GM12878 (cell line): ENCODE results near the gene SUPT6H. TPM values are rescaled to one million over a fixed set of nuclear protein-coding genes. Genes with fewer than 3 reads are reported as not detected.

Source experiments
- ATAC-seq: fragments of 200-7000 bp; cut with Tn5 transposase; 3 replicates; pipeline ENCODE4 v1.9.1; 2020; ENCODE audit warnings: mild to moderate bottlenecking, moderate library complexity
- BruUV-seq: library from RNA; stranded (reverse); fragments of 400-500 nt; replicated peaks from 2 replicates; lab custom pipeline; 2021; lab: Mats Ljungman, UMichigan
- CTCF ChIA-PET: fragments of 300-600 bp; sonication (Branson Sonifier 250); formaldehyde crosslinking; extraction: SDS; loops from one replicate; lab custom pipeline; 2021; ENCODE audit warnings: inconsistent platforms; lab: Yijun Ruan, JAX
- POLR2A ChIA-PET: fragments of 350-600 bp; formaldehyde crosslinking; extraction: SDS; loops from one replicate; lab custom pipeline; 2021; ENCODE audit warnings: inconsistent platforms; lab: Charles Lee
- RAD21 ChIA-PET: fragments of 300-600 bp; sonication (Branson Sonifier 250); formaldehyde crosslinking; loops from one replicate; lab custom pipeline; 2023; ENCODE audit warnings: antibody characterized with exemption; ENCODE audit not compliant: unreplicated experiment; lab: Charles Lee
- SMC1A ChIA-PET: fragments of 300-600 bp; sonication (Branson Sonifier 250); formaldehyde crosslinking; loops from one replicate; lab custom pipeline; 2023; ENCODE audit not compliant: unreplicated experiment, uncharacterized antibody; lab: Charles Lee
- DNase-seq: peaks from one replicate; pipeline ENCODE4 v3.0.0-alpha.2; 2011; ENCODE audit warnings: low read depth, low spot score
- FAIRE-seq: peaks from 3 replicates; lab custom pipeline; 2011; peaks lifted over from hg19 to GRCh38; lab: Jason Lieb, UNC
- H2AFZ ChIP-seq: 2 replicates; pipeline ENCODE4 v1.6.0; 2011; ENCODE audit warnings: low read depth, low read length, control low read depth; ENCODE audit not compliant: control insufficient read depth
- H3K27ac ChIP-seq: 2 replicates; pipeline ENCODE4 v1.5.1; 2011; ENCODE audit warnings: control low read depth; ENCODE audit not compliant: control insufficient read depth, insufficient read depth
- H3K27me3 ChIP-seq, 2 experiments: replicated peaks in 1 of 2; 2 replicates each; pipeline versions ENCODE4 v1.6.0 to v1.6.1; 2011; ENCODE audit warnings: low read length in 1 of 2; ENCODE audit not compliant: control insufficient read depth in 2 of 2, insufficient read depth in 2 of 2
- H3K36me3 ChIP-seq, 2 experiments: 2 replicates each; pipeline ENCODE4 v1.5.1; 2011; ENCODE audit warnings: low read length in 1 of 2; ENCODE audit not compliant: control insufficient read depth in 2 of 2, insufficient read depth in 2 of 2
- H3K4me1 ChIP-seq: 2 replicates; pipeline ENCODE4 v1.6.1; 2011; ENCODE audit warnings: mild to moderate bottlenecking, low read length, moderate library complexity, mixed read lengths; ENCODE audit not compliant: control insufficient read depth, insufficient read depth
- H3K4me2 ChIP-seq: 2 replicates; pipeline ENCODE4 v1.6.0; 2011; ENCODE audit warnings: control low read depth; ENCODE audit not compliant: control insufficient read depth, insufficient read depth
- H3K4me3 ChIP-seq: fragments of 200-600 bp; sonication (generic); 2 replicates; pipeline ENCODE4 v1.5.1; 2016
- H3K79me2 ChIP-seq: 2 replicates; pipeline ENCODE4 v1.6.0; 2011; ENCODE audit warnings: low read length; ENCODE audit not compliant: control insufficient read depth, insufficient read depth
- H3K9ac ChIP-seq: 2 replicates; pipeline ENCODE4 v1.8.0; 2011; ENCODE audit warnings: low read length, control low read depth, mixed read lengths; ENCODE audit not compliant: control insufficient read depth, insufficient read depth
- H3K9me3 ChIP-seq: replicated peaks from 3 replicates; pipeline ENCODE4 v1.5.1; 2011; ENCODE audit warnings: mild to moderate bottlenecking, low read length; ENCODE audit not compliant: control insufficient read depth, insufficient read depth
- H4K20me1 ChIP-seq: 2 replicates; pipeline ENCODE4 v1.6.0; 2011; ENCODE audit not compliant: control insufficient read depth, insufficient read depth
- ASH2L ChIP-seq: fragments of 300-600, 200-600 bp; sonication (generic); IDR thresholded peaks from 2 replicates; pipeline ENCODE4 v1.6.1; 2017; ENCODE audit warnings: low read depth, mild to moderate bottlenecking, borderline replicate concordance
- BCLAF1 ChIP-seq: fragments of 450-650 bp; IDR thresholded peaks from 2 replicates; pipeline ENCODE4 v1.6.1; 2017; ENCODE audit warnings: antibody characterized with exemption, mild to moderate bottlenecking, moderate library complexity
- CBX3 ChIP-seq: fragments of 200-600 bp; sonication (generic); IDR thresholded peaks from 2 replicates; pipeline ENCODE4 v1.6.1; 2016; ENCODE audit warnings: low read depth, borderline replicate concordance
- CHD1 ChIP-seq: IDR thresholded peaks from 2 replicates; pipeline ENCODE4 v1.6.1; 2012; ENCODE audit warnings: low read depth, low read length, improper control_type of control experiment
- ESRRA ChIP-seq: IDR thresholded peaks from 2 replicates; pipeline ENCODE4 v1.6.1; 2012; ENCODE audit warnings: mild to moderate bottlenecking, low read length, improper control_type of control experiment
- GABPA ChIP-seq: IDR thresholded peaks from 2 replicates; pipeline ENCODE4 v1.6.1; 2014; ENCODE audit warnings: antibody characterized with exemption, low read depth, mild to moderate bottlenecking, inconsistent platforms
- HDGF ChIP-seq: fragments of 450-650 bp; IDR thresholded peaks from 2 replicates; pipeline ENCODE4 v1.6.1; 2016; ENCODE audit warnings: antibody characterized with exemption
- HSF1 ChIP-seq: fragments of 150-350 bp; IDR thresholded peaks from 2 replicates; pipeline ENCODE4 v1.6.1; 2014; ENCODE audit warnings: mild to moderate bottlenecking, low read depth, low read length
- NFIC ChIP-seq: IDR thresholded peaks from 2 replicates; pipeline ENCODE4 v1.6.1; 2012; ENCODE audit warnings: low read depth, mild to moderate bottlenecking, inconsistent platforms, low read length, moderate library complexity
- NFYA ChIP-seq: IDR thresholded peaks from 2 replicates; pipeline ENCODE4 v1.6.1; 2011; ENCODE audit warnings: low read depth, mild to moderate bottlenecking, low read length, improper control_type of control experiment, borderline replicate concordance
- POU2F2 ChIP-seq: IDR thresholded peaks from 3 replicates; pipeline ENCODE4 v1.6.1; 2011; ENCODE audit warnings: low read depth, mild to moderate bottlenecking, low read length, borderline replicate concordance
- SMAD5 ChIP-seq: IDR thresholded peaks from 2 replicates; pipeline ENCODE4 v1.6.1; 2016; ENCODE audit warnings: antibody characterized with exemption, low read depth
- ZNF24 ChIP-seq: fragments of 450-650 bp; IDR thresholded peaks from 2 replicates; pipeline ENCODE4 v1.6.1; 2017; ENCODE audit warnings: antibody characterized with exemption, mild to moderate bottlenecking
- ZNF274 ChIP-seq: IDR thresholded peaks from one replicate; pipeline ENCODE4 v1.8.0; 2011; ENCODE audit not compliant: insufficient read length, insufficient read depth
- ZSCAN29 ChIP-seq: fragments of 450-650 bp; IDR thresholded peaks from 2 replicates; pipeline ENCODE4 v1.6.1; 2017; ENCODE audit warnings: mild to moderate bottlenecking, moderate library complexity
- WGBS: methylation state at CpG from one replicate; pipeline ENCODE4 v1.1.6; 2016; ENCODE audit warnings: low lambda C conversion rate; ENCODE audit not compliant: insufficient replicate concordance, insufficient coverage; ENCODE audit errors: missing lambda C conversion rate; 5-methylcytosine and 5-hydroxymethylcytosine counted together
- in situ Hi-C: fragments of 300-500 bp; cut with MboI; formaldehyde crosslinking; loops from 9 replicates; pipeline ENCODE4 v1.14.3; 2018; ENCODE audit warnings: mixed read lengths
- intact Hi-C: fragments of 100-400 bp; cut with micrococcal nuclease; formaldehyde crosslinking; loops from one replicate; pipeline ENCODE4 v1.14.2; 2022; ENCODE audit not compliant: unreplicated experiment
- polyA plus RNA-seq, 11 experiments: library from polyadenylated mRNA; depleted of rRNA in 4 of 11; unstranded in 6 of 11; stranded (reverse) in 5 of 11; fragments of >200 nt; fragmentation: Nextera tagmentation in 4 of 11; fragmentation: Illumina TruSeq in 1 of 11; extraction: Ambion mirVana in 4 of 11; extraction: Trizol in 1 of 11; gene quantifications; 1 replicate in 1 of 11; 2 replicates in 10 of 11; pipeline versions ENCODE4 v1.2.1 to v1.2.3, GENCODE V29; 2011 to 2016; ENCODE audit warnings: inconsistent platforms in 2 of 11, missing spikeins in 2 of 11, low read depth in 1 of 11
- total RNA-seq, 4 experiments: library from RNA; depleted of rRNA in 3 of 4; stranded (reverse); fragments of >200 nt in 3 of 4; fragmentation: Illumina TruSeq in 1 of 4; extraction: Trizol in 1 of 4; gene quantifications; 2 replicates each; pipeline versions ENCODE4 v1.2.1 to v1.2.3, GENCODE V29; 2013 to 2021
- TF ChIP-seq, protein P1 (sequence below): fragments of 450-650 bp; IDR thresholded peaks from 2 replicates; pipeline ENCODE4 v1.6.1; 2017; ENCODE audit warnings: mild to moderate bottlenecking, moderate library complexity
- TF ChIP-seq, protein P2 (sequence below): IDR thresholded peaks from 2 replicates; pipeline ENCODE4 v1.6.1; 2012; ENCODE audit warnings: low read depth, low read length, improper control_type of control experiment

SUPT6H gene
- total and polyA plus RNA-seq, 10 of the 15 experiments (the other 5 are each of a cell fraction or from before 2014, with no cell fraction given) = 1.7 to 58.8 (median 37.7) TPM

DNA sequence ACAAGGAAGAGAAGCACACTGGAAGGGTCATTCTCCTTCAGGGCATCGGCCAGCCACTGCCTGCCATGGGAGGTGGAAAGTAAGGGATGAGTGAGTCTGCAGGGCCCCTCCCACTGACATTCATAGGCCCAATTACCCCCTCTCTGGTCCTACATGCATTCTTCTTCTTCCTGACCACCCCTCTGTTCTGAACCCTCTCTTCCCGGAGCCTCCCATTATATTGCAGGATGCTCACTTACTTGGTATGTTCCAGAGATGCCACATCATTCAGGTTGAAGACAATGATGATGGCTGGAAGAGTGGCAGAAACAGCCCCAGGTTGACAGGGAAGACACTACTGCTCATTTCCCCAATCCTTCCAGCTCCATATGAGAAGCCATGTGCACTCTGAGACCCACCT is 53.2 kb downstream of the SUPT6H start:
- SMC1A ChIA-PET = interaction anchor here (0.6 kb wide), 1 partner anchor 10 kb away, joined by 3 read pairs; no protein-coding TSS in a partner anchor
- no peaks in the 10 kb centered on the region; a peak in 1 of 4 replicates for H3K36me3 ChIP-seq
- POLR2A ChIA-PET = no interaction called here
- FAIRE-seq (no peak), ATAC-seq (no peak), DNase-seq (no peak)
- H3K9me3 ChIP-seq = no peaks in the 10 kb centered on the region
- H3K4me3 ChIP-seq = no peak overlapping the region
- no peak overlapping the region for H3K9ac ChIP-seq
- TF ChIP-seq SMAD5 = no peak
- TF ChIP-seq, protein P1, sequence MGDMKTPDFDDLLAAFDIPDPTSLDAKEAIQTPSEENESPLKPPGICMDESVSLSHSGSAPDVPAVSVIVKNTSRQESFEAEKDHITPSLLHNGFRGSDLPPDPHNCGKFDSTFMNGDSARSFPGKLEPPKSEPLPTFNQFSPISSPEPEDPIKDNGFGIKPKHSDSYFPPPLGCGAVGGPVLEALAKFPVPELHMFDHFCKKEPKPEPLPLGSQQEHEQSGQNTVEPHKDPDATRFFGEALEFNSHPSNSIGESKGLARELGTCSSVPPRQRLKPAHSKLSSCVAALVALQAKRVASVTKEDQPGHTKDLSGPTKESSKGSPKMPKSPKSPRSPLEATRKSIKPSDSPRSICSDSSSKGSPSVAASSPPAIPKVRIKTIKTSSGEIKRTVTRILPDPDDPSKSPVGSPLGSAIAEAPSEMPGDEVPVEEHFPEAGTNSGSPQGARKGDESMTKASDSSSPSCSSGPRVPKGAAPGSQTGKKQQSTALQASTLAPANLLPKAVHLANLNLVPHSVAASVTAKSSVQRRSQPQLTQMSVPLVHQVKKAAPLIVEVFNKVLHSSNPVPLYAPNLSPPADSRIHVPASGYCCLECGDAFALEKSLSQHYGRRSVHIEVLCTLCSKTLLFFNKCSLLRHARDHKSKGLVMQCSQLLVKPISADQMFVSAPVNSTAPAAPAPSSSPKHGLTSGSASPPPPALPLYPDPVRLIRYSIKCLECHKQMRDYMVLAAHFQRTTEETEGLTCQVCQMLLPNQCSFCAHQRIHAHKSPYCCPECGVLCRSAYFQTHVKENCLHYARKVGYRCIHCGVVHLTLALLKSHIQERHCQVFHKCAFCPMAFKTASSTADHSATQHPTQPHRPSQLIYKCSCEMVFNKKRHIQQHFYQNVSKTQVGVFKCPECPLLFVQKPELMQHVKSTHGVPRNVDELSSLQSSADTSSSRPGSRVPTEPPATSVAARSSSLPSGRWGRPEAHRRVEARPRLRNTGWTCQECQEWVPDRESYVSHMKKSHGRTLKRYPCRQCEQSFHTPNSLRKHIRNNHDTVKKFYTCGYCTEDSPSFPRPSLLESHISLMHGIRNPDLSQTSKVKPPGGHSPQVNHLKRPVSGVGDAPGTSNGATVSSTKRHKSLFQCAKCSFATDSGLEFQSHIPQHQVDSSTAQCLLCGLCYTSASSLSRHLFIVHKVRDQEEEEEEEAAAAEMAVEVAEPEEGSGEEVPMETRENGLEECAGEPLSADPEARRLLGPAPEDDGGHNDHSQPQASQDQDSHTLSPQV = no peak
- TF ChIP-seq POU2F2 = no peak
- TF ChIP-seq GABPA = no peak
- no peak for TF ChIP-seq CHD1
- TF ChIP-seq CBX3 = no peak
- no peak for TF ChIP-seq NFIC
- no peak for TF ChIP-seq BCLAF1
- no peak for TF ChIP-seq ASH2L
- no peak for TF ChIP-seq ZSCAN29
- TF ChIP-seq HDGF = no peak
- no peak for TF ChIP-seq ZNF274
- TF ChIP-seq, protein P2, sequence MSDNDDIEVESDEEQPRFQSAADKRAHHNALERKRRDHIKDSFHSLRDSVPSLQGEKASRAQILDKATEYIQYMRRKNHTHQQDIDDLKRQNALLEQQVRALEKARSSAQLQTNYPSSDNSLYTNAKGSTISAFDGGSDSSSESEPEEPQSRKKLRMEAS = no peak
- no peak for TF ChIP-seq HSF1
- no peak for TF ChIP-seq NFYA
- TF ChIP-seq ESRRA = no peak
- no peak for TF ChIP-seq ZNF24
- in situ Hi-C loops = no loop called here
- intact Hi-C loops = loop anchor here (5.0 to 10.0 kb wide), 2 partner anchors 53 to 160 kb away; partner anchors contain the start of genes SDF2, SUPT6H and UNC119
- H4K20me1 ChIP-seq = no peaks in the 10 kb centered on the region
- no TSS peak for BruUV-seq
- H2AFZ ChIP-seq = no peak overlapping the region
- peaks cover 10% of the 10 kb centered on the region for H3K79me2 ChIP-seq
- RAD21 ChIA-PET = no interaction called here
- H3K4me2 ChIP-seq = no peak overlapping the region
- H3K27me3 ChIP-seq = no peaks in the 10 kb centered on the region
- CTCF ChIA-PET = interaction anchor here (1.6 kb wide), 1 partner anchor 68 kb away, joined by 6 read pairs; no protein-coding TSS in a partner anchor
- no peak overlapping the region for H3K27ac ChIP-seq
- WGBS = 91% methylated on average over 2 of the region's 2 CpGs
- H3K4me1 ChIP-seq = peaks cover 14% of the 10 kb centered on the region
